ENCODE results near the gene MSANTD1.

The MSANTD1 gene

GRCh38 chr4:3239303-3239702, 9.7 kb upstream of the MSANTD1 start:
- no peaks in the 10 kb centered on the region for H3K27me3 ChIP-seq (replicated peaks; ENCODE audit: control insufficient read depth, insufficient read depth, low read length, poor library complexity, severe bottlenecking)
- no peaks in the 10 kb centered on the region for H3K9me3 ChIP-seq (ENCODE audit: control insufficient read depth, low read length)
- peaks cover 6% of the 10 kb centered on the region for H3K4me1 ChIP-seq (ENCODE audit: control insufficient read depth, insufficient read depth, low read length, poor library complexity, severe bottlenecking)
- peaks cover 34% of the 10 kb centered on the region for H3K36me3 ChIP-seq (ENCODE audit: control insufficient read depth, insufficient read depth, low read length)
- DNase-seq, result no peak
- no peak overlapping the region for H3K4me3 ChIP-seq (ENCODE audit: insufficient read depth, low read depth, low read length, poor library complexity, severe bottlenecking)
- H3K27ac ChIP-seq (ENCODE audit: insufficient read depth, low read length, poor library complexity, severe bottlenecking), result no peak overlapping the region

GRCh38 chr4:3239998-3240920, 8.7 kb upstream of the MSANTD1 start:
- Histone ChIP-seq H3K4me3 (ENCODE audit: insufficient read depth, low read depth, low read length, poor library complexity, severe bottlenecking) (no peak overlapping the region), H3K4me1 (ENCODE audit: control insufficient read depth, insufficient read depth, low read length, poor library complexity, severe bottlenecking) (peaks cover 6% of the 10 kb centered on the region), H3K36me3 (ENCODE audit: control insufficient read depth, insufficient read depth, low read length) (peaks cover 30% of the 10 kb centered on the region), H3K9me3 (ENCODE audit: control insufficient read depth, low read length) (no peaks in the 10 kb centered on the region), H3K27ac (ENCODE audit: insufficient read depth, low read length, poor library complexity, severe bottlenecking) (no peak overlapping the region), H3K27me3 (replicated peaks; ENCODE audit: control insufficient read depth, insufficient read depth, low read length, poor library complexity, severe bottlenecking) (no peaks in the 10 kb centered on the region)
- DNase-seq, result no peak

- Histone ChIP-seq H3K4me3 (ENCODE audit: insufficient read depth, low read depth, low read length, poor library complexity, severe bottlenecking) (no peak overlapping the region), H3K36me3 (ENCODE audit: control insufficient read depth, insufficient read depth, low read length) (peaks cover 23% of the 10 kb centered on the region), H3K27me3 (replicated peaks; ENCODE audit: control insufficient read depth, insufficient read depth, low read length, poor library complexity, severe bottlenecking) (no peaks in the 10 kb centered on the region), H3K27ac (ENCODE audit: insufficient read depth, low read length, poor library complexity, severe bottlenecking) (no peak overlapping the region), H3K9me3 (ENCODE audit: control insufficient read depth, low read length) (no peaks in the 10 kb centered on the region), H3K4me1 (ENCODE audit: control insufficient read depth, insufficient read depth, low read length, poor library complexity, severe bottlenecking) (peaks cover 6% of the 10 kb centered on the region)
- no peak for DNase-seq
Observed at GRCh38 chr4:3240936-3241522, 7.9 kb upstream of the MSANTD1 start.

- Histone ChIP-seq H3K9me3 (ENCODE audit: control insufficient read depth, low read length) (no peaks in the 10 kb centered on the region), H3K4me3 (ENCODE audit: insufficient read depth, low read depth, low read length, poor library complexity, severe bottlenecking) (no peak overlapping the region), H3K4me1 (ENCODE audit: control insufficient read depth, insufficient read depth, low read length, poor library complexity, severe bottlenecking) (peaks cover 6% of the 10 kb centered on the region), H3K27me3 (replicated peaks; ENCODE audit: control insufficient read depth, insufficient read depth, low read length, poor library complexity, severe bottlenecking) (no peaks in the 10 kb centered on the region), H3K27ac (ENCODE audit: insufficient read depth, low read length, poor library complexity, severe bottlenecking) (no peak overlapping the region), H3K36me3 (ENCODE audit: control insufficient read depth, insufficient read depth, low read length) (peaks cover 23% of the 10 kb centered on the region)
- no peak for DNase-seq
Observed at GRCh38 chr4:3241898-3242524, 6.9 kb upstream of the MSANTD1 start.

GRCh38 chr4:3243136-3243780, 5.7 kb upstream of the MSANTD1 start:
- no peaks in the 10 kb centered on the region for H3K9me3 ChIP-seq (ENCODE audit: control insufficient read depth, low read length)
- H3K27ac ChIP-seq (ENCODE audit: insufficient read depth, low read length, poor library complexity, severe bottlenecking), result no peak overlapping the region
- H3K4me3 ChIP-seq (ENCODE audit: insufficient read depth, low read depth, low read length, poor library complexity, severe bottlenecking), result no peak overlapping the region
- DNase-seq, result no peak
- peaks cover 6% of the 10 kb centered on the region for H3K4me1 ChIP-seq (ENCODE audit: control insufficient read depth, insufficient read depth, low read length, poor library complexity, severe bottlenecking)
- peaks cover 18% of the 10 kb centered on the region for H3K36me3 ChIP-seq (ENCODE audit: control insufficient read depth, insufficient read depth, low read length)
- no peaks in the 10 kb centered on the region for H3K27me3 ChIP-seq (replicated peaks; ENCODE audit: control insufficient read depth, insufficient read depth, low read length, poor library complexity, severe bottlenecking)

GRCh38 chr4:3244002-3244401, 5.0 kb upstream of the MSANTD1 start:
- no peak overlapping the region for H3K27ac ChIP-seq (ENCODE audit: insufficient read depth, low read length, poor library complexity, severe bottlenecking)
- H3K36me3 ChIP-seq (ENCODE audit: control insufficient read depth, insufficient read depth, low read length), result peaks cover 17% of the 10 kb centered on the region
- no peak overlapping the region for H3K4me3 ChIP-seq (ENCODE audit: insufficient read depth, low read depth, low read length, poor library complexity, severe bottlenecking)
- peaks cover 6% of the 10 kb centered on the region for H3K4me1 ChIP-seq (ENCODE audit: control insufficient read depth, insufficient read depth, low read length, poor library complexity, severe bottlenecking)
- H3K9me3 ChIP-seq (ENCODE audit: control insufficient read depth, low read length), result no peaks in the 10 kb centered on the region
- DNase-seq, result no peak
- no peaks in the 10 kb centered on the region for H3K27me3 ChIP-seq (replicated peaks; ENCODE audit: control insufficient read depth, insufficient read depth, low read length, poor library complexity, severe bottlenecking)

GRCh38 chr4:3244747-3245146, 4.2 kb upstream of the MSANTD1 start:
- Histone ChIP-seq H3K27me3 (replicated peaks; ENCODE audit: control insufficient read depth, insufficient read depth, low read length, poor library complexity, severe bottlenecking) (no peaks in the 10 kb centered on the region), H3K4me3 (ENCODE audit: insufficient read depth, low read depth, low read length, poor library complexity, severe bottlenecking) (no peak overlapping the region), H3K4me1 (ENCODE audit: control insufficient read depth, insufficient read depth, low read length, poor library complexity, severe bottlenecking) (peaks cover 6% of the 10 kb centered on the region), H3K9me3 (ENCODE audit: control insufficient read depth, low read length) (no peaks in the 10 kb centered on the region), H3K36me3 (ENCODE audit: control insufficient read depth, insufficient read depth, low read length) (peaks cover 11% of the 10 kb centered on the region), H3K27ac (ENCODE audit: insufficient read depth, low read length, poor library complexity, severe bottlenecking) (no peak overlapping the region)
- no peak for DNase-seq

- no peak for DNase-seq
- H3K36me3 ChIP-seq (ENCODE audit: control insufficient read depth, insufficient read depth, low read length), result peaks cover 3% of the 10 kb centered on the region
- no peak overlapping the region for H3K4me3 ChIP-seq (ENCODE audit: insufficient read depth, low read depth, low read length, poor library complexity, severe bottlenecking)
- no peaks in the 10 kb centered on the region for H3K9me3 ChIP-seq (ENCODE audit: control insufficient read depth, low read length)
- no peak overlapping the region for H3K27ac ChIP-seq (ENCODE audit: insufficient read depth, low read length, poor library complexity, severe bottlenecking)
- H3K27me3 ChIP-seq (replicated peaks; ENCODE audit: control insufficient read depth, insufficient read depth, low read length, poor library complexity, severe bottlenecking), result no peaks in the 10 kb centered on the region
- peaks cover 6% of the 10 kb centered on the region for H3K4me1 ChIP-seq (ENCODE audit: control insufficient read depth, insufficient read depth, low read length, poor library complexity, severe bottlenecking)
Observed at GRCh38 chr4:3245676-3246075, 3.3 kb upstream of the MSANTD1 start.

GRCh38 chr4:3246458-3247398, 2.2 kb upstream of the MSANTD1 start:
- no peak for DNase-seq
- no peaks in the 10 kb centered on the region for H3K9me3 ChIP-seq (ENCODE audit: control insufficient read depth, low read length)
- no peak overlapping the region for H3K27ac ChIP-seq (ENCODE audit: insufficient read depth, low read length, poor library complexity, severe bottlenecking)
- no peak overlapping the region for H3K4me3 ChIP-seq (ENCODE audit: insufficient read depth, low read depth, low read length, poor library complexity, severe bottlenecking)
- H3K27me3 ChIP-seq (replicated peaks; ENCODE audit: control insufficient read depth, insufficient read depth, low read length, poor library complexity, severe bottlenecking), result no peaks in the 10 kb centered on the region
- H3K36me3 ChIP-seq (ENCODE audit: control insufficient read depth, insufficient read depth, low read length), result no peaks in the 10 kb centered on the region
- H3K4me1 ChIP-seq (ENCODE audit: control insufficient read depth, insufficient read depth, low read length, poor library complexity, severe bottlenecking), result peaks cover 6% of the 10 kb centered on the region

Measured in effector memory CD4-positive, alpha-beta T cell (primary cell).